T-helper 1 cell (primary cell): ENCODE data around the gene PXN.
"Not testable (repeated sequence)": the region's sequence is repeated elsewhere in the genome, so short reads cannot be mapped to it uniquely, and the experiment has no call there.

Experiments used
- DNase-seq, 5 donors: peaks; one replicate each; pipeline ENCODE4 v3.0.0-alpha.2; 2012 to 2020

PXN gene

GRCh38 chr12:120224304-120225199, 41.0 kb downstream of the PXN start:
- no peak for DNase-seq

GRCh38 chr12:120223458-120224303, 41.8 kb downstream of the PXN start:
- DNase-seq = no peak

- no peak for DNase-seq
Measured at GRCh38 chr12:120222288-120222832, 43.2 kb downstream of the PXN start.

- DNase-seq = no peak
Measured at GRCh38 chr12:120221576-120221900, 44.0 kb downstream of the PXN start.

- no peak for DNase-seq
Measured at GRCh38 chr12:120220838-120221575, 44.5 kb downstream of the PXN start.

GRCh38 chr12:120218680-120219606, 46.6 kb downstream of the PXN start:
- no peak for DNase-seq

- DNase-seq = no peak
Measured at GRCh38 chr12:120216742-120217605, 48.6 kb downstream of the PXN start.

- DNase-seq = no peak
Measured at GRCh38 chr12:120215766-120216735, 49.5 kb downstream of the PXN start.

- DNase-seq = no peak
Measured at GRCh38 chr12:120215357-120215735, 50.2 kb downstream of the PXN start.

GRCh38 chr12:120214626-120215356, 50.7 kb downstream of the PXN start:
- DNase-seq = no peak

GRCh38 chr12:120213758-120214157, 51.8 kb downstream of the PXN start:
- DNase-seq = no peak

GRCh38 chr12:120213182-120213581, 52.3 kb downstream of the PXN start:
- DNase-seq = not testable (repeated sequence)

- no peak for DNase-seq
Measured at GRCh38 chr12:120212301-120212700, 53.2 kb downstream of the PXN start.

- no peak for DNase-seq
Measured at GRCh38 chr12:120211904-120212283, 53.6 kb downstream of the PXN start.

GRCh38 chr12:120211243-120211903, 54.2 kb downstream of the PXN start:
- DNase-seq = no peak

GRCh38 chr12:120209851-120210250, 55.7 kb downstream of the PXN start:
- no peak for DNase-seq

- no peak for DNase-seq
Measured at GRCh38 chr12:120207227-120207626, 58.3 kb downstream of the PXN start.

GRCh38 chr12:120206781-120207180, 58.7 kb downstream of the PXN start:
- not testable (repeated sequence) for DNase-seq
